ENCODE measurements around the gene GRM5. TPM values are rescaled to one million over a fixed set of nuclear protein-coding genes. Genes with fewer than 3 reads are reported as not detected.

The GRM5 gene
- total RNA-seq, 1 experiment from 2014 or later = 0.03 TPM

DNA sequence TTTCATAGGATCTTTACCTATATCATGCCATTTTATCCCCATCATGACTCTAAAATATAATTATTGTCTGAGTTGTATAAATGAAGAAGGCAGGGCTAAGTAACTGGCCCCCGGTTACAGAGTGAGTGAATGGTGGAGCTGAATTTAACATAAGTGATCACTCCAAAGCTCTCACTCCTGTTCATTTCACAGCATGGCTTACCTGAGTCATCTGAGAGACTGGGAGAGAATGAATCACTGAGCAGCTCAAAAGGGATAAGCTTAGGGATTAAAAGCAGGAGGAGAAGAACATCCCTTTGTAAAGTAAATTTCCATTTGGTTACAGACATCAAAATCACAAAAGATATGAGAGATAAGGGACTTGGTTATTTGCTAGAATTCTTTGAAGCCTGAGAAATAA lies 434.3 kb downstream of the GRM5 start:
- H3K4me1 ChIP-seq (ENCODE audit: control insufficient read depth, insufficient read depth, low read length) = no peaks in the 10 kb centered on the region
- H3K4me3 ChIP-seq (ENCODE audit: low read depth in 2 of 2, low read length in 2 of 2) = no peak overlapping the region
- H3K36me3 ChIP-seq (ENCODE audit: control insufficient read depth, insufficient read depth, low read length) = no peaks in the 10 kb centered on the region
- ATAC-seq (no peak), DNase-seq (ENCODE audit: low read depth, low spot score) (no peak)
- no peaks in the 10 kb centered on the region for H3K27me3 ChIP-seq (ENCODE audit: control insufficient read depth, insufficient read depth, low read length)
- intact Hi-C loops (cut with micrococcal nuclease; ENCODE audit: unreplicated experiment) = no loop called here
- TF ChIP-seq TCF7L2 (IDR thresholded peaks at IDR 0.05; ENCODE audit: low read depth, low read length) = no peak
- TF ChIP-seq SIN3A (IDR thresholded peaks at IDR 0.05; ENCODE audit: borderline replicate concordance, insufficient read depth, low read depth, low read length) = no peak
- TF ChIP-seq POLR2AphosphoS5 (IDR thresholded peaks at IDR 0.05; ENCODE audit: low read depth, low read length) = no peak
- TF ChIP-seq REST (IDR thresholded peaks at IDR 0.05; ENCODE audit: insufficient read depth in 1 of 2, low read depth in 2 of 2, low read length in 1 of 2) = no peak
- TF ChIP-seq, protein P1, sequence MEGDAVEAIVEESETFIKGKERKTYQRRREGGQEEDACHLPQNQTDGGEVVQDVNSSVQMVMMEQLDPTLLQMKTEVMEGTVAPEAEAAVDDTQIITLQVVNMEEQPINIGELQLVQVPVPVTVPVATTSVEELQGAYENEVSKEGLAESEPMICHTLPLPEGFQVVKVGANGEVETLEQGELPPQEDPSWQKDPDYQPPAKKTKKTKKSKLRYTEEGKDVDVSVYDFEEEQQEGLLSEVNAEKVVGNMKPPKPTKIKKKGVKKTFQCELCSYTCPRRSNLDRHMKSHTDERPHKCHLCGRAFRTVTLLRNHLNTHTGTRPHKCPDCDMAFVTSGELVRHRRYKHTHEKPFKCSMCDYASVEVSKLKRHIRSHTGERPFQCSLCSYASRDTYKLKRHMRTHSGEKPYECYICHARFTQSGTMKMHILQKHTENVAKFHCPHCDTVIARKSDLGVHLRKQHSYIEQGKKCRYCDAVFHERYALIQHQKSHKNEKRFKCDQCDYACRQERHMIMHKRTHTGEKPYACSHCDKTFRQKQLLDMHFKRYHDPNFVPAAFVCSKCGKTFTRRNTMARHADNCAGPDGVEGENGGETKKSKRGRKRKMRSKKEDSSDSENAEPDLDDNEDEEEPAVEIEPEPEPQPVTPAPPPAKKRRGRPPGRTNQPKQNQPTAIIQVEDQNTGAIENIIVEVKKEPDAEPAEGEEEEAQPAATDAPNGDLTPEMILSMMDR (IDR thresholded peaks at IDR 0.05) = no peak
- H3K9me3 ChIP-seq (ENCODE audit: control insufficient read depth, insufficient read depth, low read depth, low read length) = no peaks in the 10 kb centered on the region
- H3K27ac ChIP-seq (ENCODE audit: low read length) = no peak overlapping the region
- in situ Hi-C loops (cut with HindIII; ENCODE audit: low pct_unique_long_range_greater_than_20kb, low sequenced_read_pairs) = no loop called here
- no TSS peak for BruUV-seq (replicated peaks)
- POLR2A ChIA-PET = no interaction called here
- CTCF ChIA-PET = no interaction called here

DNA sequence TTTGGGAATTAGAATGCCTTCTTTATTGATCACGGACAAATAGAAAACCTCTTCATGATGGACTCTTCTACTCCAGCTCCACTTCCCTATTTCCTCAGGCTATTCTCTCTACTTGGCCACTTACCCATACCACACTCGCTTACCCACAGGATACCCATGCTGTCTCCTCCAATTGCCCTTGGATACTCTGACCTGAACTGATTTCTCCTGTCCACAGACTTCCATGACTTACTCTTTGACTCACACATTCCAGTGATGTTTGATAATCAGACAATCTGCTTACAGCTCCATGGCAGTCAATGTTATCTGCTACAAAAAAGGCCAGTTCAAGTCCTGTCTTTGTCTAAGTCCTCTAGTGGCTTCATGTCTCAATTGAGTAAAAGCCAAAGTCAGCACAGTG lies 436.3 kb downstream of the GRM5 start:
- intact Hi-C loops (cut with micrococcal nuclease; ENCODE audit: unreplicated experiment) = no loop called here
- TF ChIP-seq, protein P1 (IDR thresholded peaks at IDR 0.05) = no peak
- TF ChIP-seq SIN3A (IDR thresholded peaks at IDR 0.05; ENCODE audit: borderline replicate concordance, insufficient read depth, low read depth, low read length) = no peak
- TF ChIP-seq REST (IDR thresholded peaks at IDR 0.05; ENCODE audit: insufficient read depth in 1 of 2, low read depth in 2 of 2, low read length in 1 of 2) = no peak
- TF ChIP-seq POLR2AphosphoS5 (IDR thresholded peaks at IDR 0.05; ENCODE audit: low read depth, low read length) = no peak
- TF ChIP-seq TCF7L2 (IDR thresholded peaks at IDR 0.05; ENCODE audit: low read depth, low read length) = no peak
- DNase-seq (ENCODE audit: low read depth, low spot score) (no peak), ATAC-seq (no peak)
- no TSS peak for BruUV-seq (replicated peaks)
- no peaks in the 10 kb centered on the region for H3K27me3 ChIP-seq (ENCODE audit: control insufficient read depth, insufficient read depth, low read length)
- no peaks in the 10 kb centered on the region for H3K4me1 ChIP-seq (ENCODE audit: control insufficient read depth, insufficient read depth, low read length)
- ChIA-PET POLR2A (no interaction called here), CTCF (no interaction called here)
- H3K36me3 ChIP-seq (ENCODE audit: control insufficient read depth, insufficient read depth, low read length) = no peaks in the 10 kb centered on the region
- no peak overlapping the region for H3K4me3 ChIP-seq (ENCODE audit: low read depth in 2 of 2, low read length in 2 of 2)
- H3K9me3 ChIP-seq (ENCODE audit: control insufficient read depth, insufficient read depth, low read depth, low read length) = no peaks in the 10 kb centered on the region
- in situ Hi-C loops (cut with HindIII; ENCODE audit: low pct_unique_long_range_greater_than_20kb, low sequenced_read_pairs) = no loop called here
- H3K27ac ChIP-seq (ENCODE audit: low read length) = no peak overlapping the region

Measured in Panc1 (cell line).